ENCODE results near the gene HOXB1.

DNA sequence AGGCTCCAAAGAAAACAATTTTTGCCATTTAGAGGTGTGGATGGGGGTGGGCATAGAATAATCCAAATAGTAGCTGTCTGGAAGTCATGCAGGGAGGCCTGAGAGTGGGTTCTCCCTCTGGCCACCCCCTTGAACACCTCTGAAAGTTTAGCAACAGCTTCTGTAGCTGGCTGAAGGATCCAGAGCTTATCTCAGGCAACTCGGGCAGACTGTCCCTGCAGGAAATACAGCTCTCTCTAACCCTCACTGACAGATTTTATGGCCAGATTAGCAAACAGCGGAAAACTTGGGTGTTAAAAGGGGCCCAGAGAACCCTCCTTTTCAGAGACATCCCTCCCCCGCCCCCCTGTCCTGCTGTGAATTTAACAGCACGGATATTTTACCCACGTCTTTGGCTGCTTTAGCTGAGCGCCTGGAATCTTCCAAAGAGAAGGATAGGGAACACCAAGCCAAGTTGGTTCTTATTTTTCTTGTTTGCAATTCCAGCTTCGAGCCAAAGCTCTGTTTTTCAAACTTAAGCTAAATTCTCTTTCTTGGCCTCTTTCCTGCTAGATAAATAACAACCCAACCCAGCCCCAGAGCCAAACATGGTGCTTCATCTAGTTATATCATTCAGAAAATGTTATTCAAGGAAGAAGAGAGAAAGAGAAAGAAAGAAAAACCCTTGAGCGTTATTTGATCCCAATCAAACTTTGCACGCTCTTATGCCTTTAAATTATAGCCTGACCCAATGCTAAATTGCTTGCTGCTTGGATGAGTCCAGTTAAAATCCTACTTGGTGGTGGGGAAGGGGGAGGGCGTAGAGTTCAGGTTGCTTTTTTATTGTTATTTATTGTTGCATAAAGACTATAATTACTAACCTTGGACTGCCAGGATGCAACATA, 16.4 kb upstream of the HOXB1 start:
- TF ChIP-seq GATA2 (IDR thresholded peaks at IDR 0.05; ENCODE audit: low read depth, low read length): no peak
- no peak for TF ChIP-seq GATA3 (IDR thresholded peaks at IDR 0.05; ENCODE audit: low read depth, low read length)
